ENCODE measurements around the gene PIK3R3.
A peak's percentile ranks its signal among the peaks of the same experiment; 100 is the strongest.

PIK3R3 gene

DNA sequence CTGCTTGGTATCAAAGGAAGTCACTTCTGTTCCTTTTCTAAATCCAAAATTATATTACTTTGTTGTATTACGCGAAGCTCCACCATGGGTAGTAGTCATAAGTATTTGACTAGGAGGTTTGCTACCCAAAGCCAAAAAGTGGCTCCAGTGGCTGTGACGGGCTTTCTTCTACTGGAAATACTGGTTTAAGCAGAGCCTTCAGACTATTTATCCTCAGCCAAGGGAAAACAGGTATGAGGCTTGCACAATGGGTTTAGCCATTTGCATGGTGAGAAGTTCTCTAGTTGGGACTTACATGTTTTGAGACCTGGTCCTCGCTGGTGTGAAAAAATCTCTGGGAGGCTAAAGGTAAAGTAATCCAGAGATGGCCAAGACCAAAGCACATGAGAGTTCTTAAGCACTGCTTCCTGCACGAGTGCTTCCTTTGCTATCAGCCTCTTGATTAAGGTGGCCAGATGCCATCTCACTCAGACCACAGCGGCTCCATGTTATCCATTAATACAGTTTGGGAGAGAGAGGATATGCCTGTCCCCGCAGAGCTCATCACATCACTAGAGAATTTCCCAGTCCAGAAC lies 121.2 kb downstream of the PIK3R3 start:
- DNase-seq (ENCODE audit: low spot score in 2 of 2): no peak
- ATAC-seq: no peak
- peaks cover 32% of the 10 kb centered on the region for H3K36me3 Mint-ChIP-seq
- H3K9me3 Mint-ChIP-seq: no peaks in the 10 kb centered on the region
- no peak overlapping the region for H3K4me3 Mint-ChIP-seq
- H3K4me1 Mint-ChIP-seq: no peaks in the 10 kb centered on the region
- H3K27ac Mint-ChIP-seq: no peak overlapping the region

DNA sequence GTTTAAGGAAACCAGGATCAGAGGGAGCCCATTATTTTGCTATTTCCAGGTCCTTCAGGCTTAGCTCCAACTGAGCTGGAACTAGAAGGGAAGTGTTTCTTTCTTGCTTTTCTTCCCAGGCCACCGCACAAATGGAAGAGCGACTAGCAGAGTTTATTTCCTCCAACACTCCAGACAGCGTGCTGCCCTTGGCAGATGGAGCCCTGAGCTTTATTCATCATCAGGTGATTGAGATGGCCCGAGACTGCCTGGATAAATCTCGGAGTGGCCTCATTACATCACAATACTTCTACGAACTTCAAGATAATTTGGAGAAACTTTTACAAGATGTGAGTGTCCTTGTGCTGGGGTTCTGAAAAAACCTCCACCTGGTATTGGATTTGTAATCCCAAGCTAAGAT lies 121.8 kb downstream of the PIK3R3 start:
- ATAC-seq (no peak), DNase-seq (ENCODE audit: low spot score in 2 of 2) (no peak)
- Mint-ChIP-seq H3K9me3 (no peaks in the 10 kb centered on the region), H3K4me3 (no peak overlapping the region), H3K27ac (no peak overlapping the region), H3K36me3 (peaks cover 32% of the 10 kb centered on the region), H3K4me1 (no peaks in the 10 kb centered on the region)

DNA sequence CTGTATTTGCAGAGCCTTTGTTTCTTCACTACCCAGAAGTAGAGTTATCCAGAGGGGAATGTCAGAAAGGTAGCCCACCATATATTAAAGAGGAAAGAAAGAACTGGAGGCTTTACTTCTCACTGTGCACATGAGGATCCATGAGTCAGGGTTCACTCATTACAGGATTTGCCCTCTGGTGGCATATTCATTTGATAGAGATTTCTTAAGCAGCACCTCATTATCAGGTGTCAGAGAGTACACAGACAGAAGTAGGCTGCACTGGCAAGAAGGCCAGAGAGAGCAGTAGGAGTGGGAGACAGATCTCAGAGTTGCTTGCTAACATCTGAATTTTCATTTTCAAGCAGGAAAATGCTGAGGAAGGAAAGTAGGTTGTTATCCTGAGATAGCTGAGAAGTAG lies 123.8 kb downstream of the PIK3R3 start:
- ATAC-seq (no peak), DNase-seq (ENCODE audit: low spot score in 2 of 2) (peak in 1 of 2 donors; percentile 17)
- Mint-ChIP-seq H3K27ac (peak overlapping the region; percentile 74), H3K36me3 (peaks cover 37% of the 10 kb centered on the region), H3K9me3 (no peaks in the 10 kb centered on the region), H3K4me3 (no peak overlapping the region), H3K4me1 (no peaks in the 10 kb centered on the region)

DNA sequence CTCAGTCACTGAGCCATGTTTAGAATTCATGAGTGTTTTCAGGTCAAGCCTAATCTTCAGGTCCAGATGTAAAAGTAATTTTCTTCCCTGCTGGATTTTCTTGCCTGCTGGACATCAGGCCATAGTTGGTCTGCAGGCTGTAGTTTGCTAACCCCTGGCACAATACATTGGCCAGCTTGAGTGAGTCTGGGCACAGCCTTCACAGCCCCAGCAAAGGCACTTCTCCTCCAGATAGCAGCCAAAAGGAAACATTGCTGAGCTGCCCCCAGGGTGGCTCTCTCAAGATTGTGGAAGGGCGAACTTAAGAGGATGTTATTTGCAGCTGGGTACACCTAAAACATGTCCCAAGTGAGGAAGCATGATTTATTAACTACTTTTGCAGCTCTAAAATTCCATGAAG lies 126.8 kb downstream of the PIK3R3 start:
- Mint-ChIP-seq H3K9me3 (no peaks in the 10 kb centered on the region), H3K4me1 (no peaks in the 10 kb centered on the region), H3K36me3 (peaks cover 37% of the 10 kb centered on the region), H3K4me3 (no peak overlapping the region), H3K27ac (no peak overlapping the region)
- DNase-seq (ENCODE audit: low spot score in 2 of 2) (no peak), ATAC-seq (no peak)

DNA sequence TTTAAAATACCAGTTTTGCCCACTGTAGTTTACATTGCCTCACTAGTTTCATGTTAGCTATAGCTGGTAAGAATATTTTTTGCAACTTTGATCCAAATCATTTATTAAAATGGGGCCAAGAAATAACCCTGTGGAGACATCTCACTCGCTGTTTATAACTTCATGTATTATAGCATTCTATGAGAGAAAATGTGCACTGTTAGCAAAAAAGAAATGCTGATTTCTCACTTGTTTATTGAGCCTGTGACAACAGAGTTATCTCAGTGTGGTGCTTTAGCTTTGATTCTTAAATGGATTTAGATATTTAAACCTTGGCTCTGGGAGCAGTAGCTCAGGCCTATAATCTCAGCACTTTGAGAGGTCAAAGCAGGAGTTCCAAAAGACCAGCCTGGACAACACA lies 127.9 kb downstream of the PIK3R3 start:
- no peak for ATAC-seq
- no peak overlapping the region for H3K27ac Mint-ChIP-seq
- no peaks in the 10 kb centered on the region for H3K4me1 Mint-ChIP-seq
- peaks cover 30% of the 10 kb centered on the region for H3K36me3 Mint-ChIP-seq
- no peaks in the 10 kb centered on the region for H3K9me3 Mint-ChIP-seq
- no peak for DNase-seq (ENCODE audit: low spot score in 2 of 2)
- H3K4me3 Mint-ChIP-seq: no peak overlapping the region

DNA sequence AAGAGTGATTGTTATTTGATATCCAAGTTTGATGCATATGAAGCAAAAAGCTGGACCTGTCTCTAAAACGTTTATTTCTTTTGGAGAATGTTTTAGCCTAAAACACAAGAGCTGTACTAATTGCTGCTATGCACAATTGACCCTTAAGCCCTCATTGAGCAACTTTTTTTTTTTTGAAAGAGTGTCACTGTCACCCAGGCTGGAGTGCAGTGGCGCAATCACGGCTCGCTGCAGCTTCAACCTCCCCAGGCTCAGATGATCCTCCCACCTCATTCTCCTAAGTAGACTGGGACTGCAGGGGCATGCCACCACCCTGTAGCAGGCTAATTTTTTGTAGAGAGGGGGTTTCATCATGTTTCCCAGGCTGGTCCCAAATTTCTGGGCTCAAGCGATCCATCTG lies 129.1 kb downstream of the PIK3R3 start:
- Mint-ChIP-seq H3K9me3 (no peaks in the 10 kb centered on the region), H3K36me3 (peaks cover 23% of the 10 kb centered on the region), H3K4me1 (no peaks in the 10 kb centered on the region), H3K27ac (no peak overlapping the region), H3K4me3 (no peak overlapping the region)
- no peak for DNase-seq (ENCODE audit: low spot score in 2 of 2)
- no peak for ATAC-seq

DNA sequence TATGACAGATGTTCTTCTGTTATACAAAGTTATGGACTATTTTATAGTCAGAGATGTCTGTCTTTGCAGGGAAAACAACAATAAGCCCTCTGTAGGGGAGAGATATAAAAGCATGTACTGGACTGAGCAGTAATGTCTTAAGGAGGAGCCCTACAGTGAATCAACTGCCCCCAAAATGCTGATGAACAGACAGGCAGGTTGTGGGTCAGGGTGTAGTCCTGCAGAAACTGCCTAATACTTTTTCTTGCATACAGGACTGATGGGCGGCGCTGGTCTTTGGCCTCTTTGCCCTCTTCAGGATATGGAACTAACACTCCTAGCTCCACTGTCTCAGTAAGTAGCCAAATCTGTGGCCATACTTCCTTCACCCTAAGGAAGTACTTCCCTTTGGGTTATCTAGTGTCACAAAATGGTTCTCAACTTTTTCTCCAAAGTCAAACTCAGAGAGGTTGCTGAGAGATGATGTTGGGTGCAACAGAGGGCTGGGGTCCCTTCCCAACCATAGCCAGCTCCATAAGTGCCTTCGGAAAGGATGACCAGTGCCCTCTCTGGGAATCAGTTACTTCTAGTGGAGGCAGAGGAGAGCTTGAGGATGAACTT lies 129.8 kb downstream of the PIK3R3 start:
- H3K4me3 Mint-ChIP-seq: no peak overlapping the region
- DNase-seq (ENCODE audit: low spot score in 2 of 2) (no peak), ATAC-seq (no peak)
- H3K36me3 Mint-ChIP-seq: peaks cover 17% of the 10 kb centered on the region
- no peaks in the 10 kb centered on the region for H3K4me1 Mint-ChIP-seq
- H3K9me3 Mint-ChIP-seq: no peaks in the 10 kb centered on the region
- H3K27ac Mint-ChIP-seq: no peak overlapping the region

DNA sequence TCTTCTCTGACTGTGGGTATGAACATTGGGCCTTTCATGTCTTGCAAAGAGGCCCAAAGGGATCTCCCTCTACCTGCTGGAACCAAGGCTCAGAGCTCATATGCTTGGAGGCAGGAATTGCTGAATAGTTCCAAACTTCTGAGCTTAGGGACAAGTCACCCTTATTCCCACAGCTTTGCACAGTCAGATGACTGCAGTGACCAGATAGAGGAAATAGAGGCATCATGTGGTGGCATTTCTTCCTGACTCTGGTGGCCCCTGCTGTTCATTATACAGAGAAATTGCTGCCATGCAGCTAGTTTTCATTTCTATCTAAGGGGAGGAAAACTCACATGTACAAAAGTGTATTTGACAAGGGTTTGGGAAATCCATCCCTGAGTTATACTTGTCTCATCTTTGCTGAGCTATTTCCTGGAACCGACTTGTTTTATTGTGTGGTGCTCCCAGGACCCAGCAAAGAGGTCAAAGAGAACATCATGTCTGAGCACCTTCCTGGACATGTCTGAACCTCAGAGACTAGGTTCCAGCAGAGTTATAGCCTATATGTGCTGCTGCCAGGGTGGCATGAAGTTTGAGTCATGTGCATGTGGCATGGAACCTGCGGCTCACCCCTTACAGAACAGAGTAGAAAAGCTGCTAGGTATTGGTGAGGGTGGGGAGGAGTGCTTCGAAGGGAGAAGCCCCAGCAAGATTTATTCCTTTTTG lies 131.2 kb downstream of the PIK3R3 start:
- Mint-ChIP-seq H3K4me3 (no peak overlapping the region), H3K4me1 (no peaks in the 10 kb centered on the region), H3K27ac (peak overlapping the region; percentile 26), H3K9me3 (no peaks in the 10 kb centered on the region), H3K36me3 (peaks cover 4% of the 10 kb centered on the region)
- ATAC-seq: no peak
- no peak for DNase-seq (ENCODE audit: low spot score in 2 of 2)

DNA sequence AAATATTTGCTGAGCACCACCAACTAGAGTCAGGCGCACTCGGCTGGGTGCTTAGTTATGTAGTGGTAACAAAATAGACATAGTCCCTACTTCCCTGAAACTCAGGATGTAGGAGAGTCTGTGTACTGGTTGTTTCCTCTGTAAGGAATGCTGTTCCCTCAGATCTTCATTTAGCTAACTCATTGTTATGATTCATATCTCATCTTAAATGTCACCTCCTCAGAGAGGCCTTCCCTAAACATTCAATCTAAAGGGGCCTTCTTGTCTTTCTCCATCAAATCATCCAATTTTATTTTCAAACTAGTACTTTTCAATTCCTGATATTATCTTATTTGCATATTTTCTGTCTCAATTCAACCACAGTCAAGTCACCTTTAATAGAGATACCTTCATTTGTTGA lies 132.9 kb downstream of the PIK3R3 start:
- DNase-seq (ENCODE audit: low spot score in 2 of 2): no peak
- no peak overlapping the region for H3K27ac Mint-ChIP-seq
- H3K36me3 Mint-ChIP-seq: peaks cover 4% of the 10 kb centered on the region
- ATAC-seq: no peak
- no peaks in the 10 kb centered on the region for H3K9me3 Mint-ChIP-seq
- no peaks in the 10 kb centered on the region for H3K4me1 Mint-ChIP-seq
- H3K4me3 Mint-ChIP-seq: no peak overlapping the region

DNA sequence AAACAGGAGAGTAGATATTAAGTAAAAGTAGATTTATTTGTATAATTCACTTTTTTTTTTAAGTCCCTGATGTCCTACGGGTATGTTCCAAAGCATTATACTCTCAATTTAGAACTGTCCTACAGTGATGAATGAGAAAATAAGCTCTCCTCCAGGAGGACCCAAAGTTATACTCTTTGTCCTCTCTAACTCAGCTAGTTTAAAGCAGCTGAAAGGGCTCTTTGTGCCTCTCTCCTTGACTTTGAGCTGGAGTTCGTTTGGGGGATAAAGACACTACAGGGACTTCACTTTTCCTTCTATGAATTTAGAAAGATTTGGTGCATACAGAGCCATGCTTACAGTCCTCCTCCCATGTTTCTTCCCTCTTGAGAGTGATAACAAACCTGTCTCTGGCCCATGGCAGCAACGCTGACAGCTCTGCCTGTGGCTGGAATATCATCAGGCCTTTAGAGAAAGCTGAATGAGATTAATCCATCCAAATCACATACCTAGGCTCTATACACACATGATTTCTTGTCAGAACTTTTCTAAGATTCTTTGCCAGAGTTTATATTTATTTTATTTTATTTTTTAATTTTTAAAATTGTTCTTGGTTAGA lies 134.3 kb downstream of the PIK3R3 start:
- DNase-seq (ENCODE audit: low spot score in 2 of 2): no peak

DNA sequence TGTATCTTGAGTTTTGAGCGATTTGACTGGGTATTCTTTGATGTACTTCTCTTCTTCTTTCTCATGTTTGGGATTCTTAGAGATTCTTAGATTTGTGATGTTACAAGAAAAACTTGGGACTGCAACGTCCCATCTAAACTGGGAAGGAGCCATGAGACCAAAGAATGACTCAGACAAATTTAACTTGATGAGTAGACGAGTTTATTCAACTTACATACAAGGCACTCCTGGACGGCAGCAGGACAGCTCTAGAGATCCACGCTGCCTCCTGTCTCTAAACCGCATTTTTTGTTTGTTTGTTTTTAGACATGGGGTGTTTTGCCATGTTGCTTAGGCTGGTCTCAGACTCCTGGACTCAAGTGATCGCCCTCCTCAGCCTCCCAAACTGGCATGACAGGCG lies 137.1 kb downstream of the PIK3R3 start:
- Mint-ChIP-seq H3K4me1 (no peaks in the 10 kb centered on the region), H3K9me3 (peaks cover 4% of the 10 kb centered on the region), H3K36me3 (no peaks in the 10 kb centered on the region), H3K27ac (no peak overlapping the region), H3K4me3 (no peak overlapping the region)
- ATAC-seq (no peak), DNase-seq (ENCODE audit: low spot score in 2 of 2) (no peak)

More for the DNA sequence above, 134.3 kb downstream of the PIK3R3 start:
- no peaks in the 10 kb centered on the region for H3K4me1 Mint-ChIP-seq
- no peaks in the 10 kb centered on the region for H3K36me3 Mint-ChIP-seq
- ATAC-seq: no peak
- H3K4me3 Mint-ChIP-seq: no peak overlapping the region
- no peak overlapping the region for H3K27ac Mint-ChIP-seq
- H3K9me3 Mint-ChIP-seq: no peaks in the 10 kb centered on the region

DNA sequence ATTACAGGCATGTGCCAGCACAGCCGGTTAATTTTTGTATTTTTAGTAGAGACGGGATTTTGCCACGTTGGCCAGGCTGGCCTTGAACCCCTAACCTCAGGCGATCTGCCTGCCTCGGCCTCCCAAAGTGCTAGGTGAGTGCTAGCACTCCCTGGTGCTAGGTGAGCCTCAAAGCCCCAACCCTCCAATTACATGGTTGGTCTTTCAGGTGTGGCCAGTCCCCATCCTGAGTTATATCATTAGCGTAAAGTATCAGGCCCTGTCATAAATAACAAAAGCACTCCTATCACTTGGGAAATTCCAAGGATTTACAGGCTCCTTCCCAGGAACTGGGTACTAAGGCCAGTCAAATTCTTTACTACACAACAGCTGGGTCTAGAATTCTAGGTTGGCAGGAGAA lies 138.0 kb downstream of the PIK3R3 start:
- no peak overlapping the region for H3K27ac Mint-ChIP-seq
- DNase-seq (ENCODE audit: low spot score in 2 of 2) (no peak), ATAC-seq (no peak)
- H3K4me3 Mint-ChIP-seq: no peak overlapping the region
- H3K9me3 Mint-ChIP-seq: peaks cover 4% of the 10 kb centered on the region
- H3K4me1 Mint-ChIP-seq: no peaks in the 10 kb centered on the region
- H3K36me3 Mint-ChIP-seq: no peaks in the 10 kb centered on the region

Measured in stimulated activated effector memory CD8-positive, alpha-beta T cell treated with anti-CD3 and anti-CD28 coated beads, Interleukin-12 subunit alpha, Interleukin-12 subunit beta, amount 100 ng/mL, for 72 hours (primary cell).